ENCODE results near the gene GLTP. TPM values are rescaled to one million over a fixed set of nuclear protein-coding genes. Genes with fewer than 3 reads are reported as not detected.

Gene GLTP
- total RNA-seq, 1 donor from 2014 or later, result 27.1 TPM

DNA sequence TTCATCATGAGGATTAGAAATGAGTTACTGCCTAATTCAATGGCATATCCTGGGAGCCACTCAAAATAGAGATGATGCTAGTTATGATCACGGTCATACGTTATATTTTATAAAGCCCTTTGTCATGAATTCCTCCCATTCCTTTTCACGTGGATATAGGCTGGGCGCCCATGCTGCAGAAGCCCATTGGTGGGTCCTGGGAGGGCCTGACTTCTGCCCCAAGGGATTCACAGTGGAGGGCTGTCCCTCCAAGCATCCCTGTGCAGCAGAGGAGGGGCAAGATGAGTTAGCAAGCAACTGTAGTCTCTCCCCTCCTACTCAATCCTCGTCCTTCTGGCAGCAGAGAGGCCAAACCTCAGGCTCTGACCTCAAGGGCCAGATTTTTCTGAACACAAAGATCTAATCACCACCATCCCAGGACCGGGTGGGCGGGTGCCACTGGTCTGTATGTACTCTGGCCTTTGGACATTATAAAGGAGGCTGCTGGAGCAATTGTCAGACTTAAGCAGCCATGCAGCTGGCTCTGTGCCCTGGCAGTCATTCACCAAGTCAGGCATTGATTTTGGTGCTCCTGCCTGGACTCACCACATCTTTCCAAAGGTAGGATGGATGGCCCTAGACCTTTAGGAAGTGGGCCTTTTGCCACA, 8.6 kb downstream of the GLTP start:
- no peak overlapping the region for H3K27ac ChIP-seq (ENCODE audit: low read depth, low read length)
- no peak overlapping the region for H3K4me3 ChIP-seq (ENCODE audit: insufficient read depth, low read depth, low read length)
- TF ChIP-seq EZH2 (IDR thresholded peaks at IDR 0.05; ENCODE audit: insufficient read depth, low read length), result no peak
- TF ChIP-seq CTCF (IDR thresholded peaks at IDR 0.05; ENCODE audit: insufficient read depth, low read depth, low read length), result no peak
- Mint-ChIP-seq H3K4me3 (ENCODE audit: unreplicated experiment) (no peak overlapping the region), H3K4me1 (ENCODE audit: low read depth, unreplicated experiment) (peaks cover 13% of the 10 kb centered on the region), H3K27me3 (ENCODE audit: low read depth, unreplicated experiment) (no peaks in the 10 kb centered on the region), H3K27ac (ENCODE audit: unreplicated experiment) (no peak overlapping the region), H3K9me3 (ENCODE audit: unreplicated experiment) (no peaks in the 10 kb centered on the region), H3K36me3 (ENCODE audit: low read depth, unreplicated experiment) (no peaks in the 10 kb centered on the region)
- H3K36me3 ChIP-seq (ENCODE audit: insufficient read depth, low read length), result no peaks in the 10 kb centered on the region
- H3K4me2 ChIP-seq (ENCODE audit: low read length), result no peak overlapping the region
- FAIRE-seq (no peak), DNase-seq (ENCODE audit: low read depth) (no peak)
- no peak overlapping the region for H2AFZ ChIP-seq (ENCODE audit: low read depth, low read length)
- H3K9me3 ChIP-seq (ENCODE audit: insufficient read depth, low read depth, low read length), result no peaks in the 10 kb centered on the region
- H3K27me3 ChIP-seq (ENCODE audit: insufficient read depth, low read length), result no peaks in the 10 kb centered on the region
- no peak overlapping the region for H3K9ac ChIP-seq (ENCODE audit: low read length)
- peaks cover 16% of the 10 kb centered on the region for H3K4me1 ChIP-seq (ENCODE audit: insufficient read depth, low read length)
- H3K79me2 ChIP-seq (ENCODE audit: insufficient read depth, low read length), result peaks cover 65% of the 10 kb centered on the region
- H4K20me1 ChIP-seq (ENCODE audit: insufficient read depth, low read length), result peaks cover 75% of the 10 kb centered on the region

DNA sequence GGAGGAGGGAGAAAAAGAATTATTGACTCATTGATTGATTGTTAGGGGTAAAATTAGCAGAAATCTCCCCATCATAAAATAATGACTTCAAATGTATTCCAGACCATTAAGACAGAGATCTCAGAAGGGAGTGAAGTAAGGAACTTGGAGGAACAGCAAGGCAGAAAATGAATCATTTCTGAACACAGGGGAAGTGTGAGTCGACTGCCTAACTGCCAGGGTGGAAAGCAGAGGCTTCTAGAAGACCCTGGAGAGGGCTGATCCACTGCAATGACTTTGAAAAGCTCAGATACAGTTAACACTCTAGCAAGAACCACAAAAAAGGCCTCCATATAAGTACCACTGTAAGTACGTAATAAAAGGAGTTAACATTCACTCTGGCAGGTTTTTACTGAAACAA, 9.7 kb downstream of the GLTP start:
- peaks cover 64% of the 10 kb centered on the region for H3K79me2 ChIP-seq (ENCODE audit: insufficient read depth, low read length)
- H3K36me3 Mint-ChIP-seq (ENCODE audit: low read depth, unreplicated experiment), result no peaks in the 10 kb centered on the region

More for the DNA sequence above, 9.7 kb downstream of the GLTP start:
- Mint-ChIP-seq H3K27ac (ENCODE audit: unreplicated experiment) (peak overlapping the region; percentile 75), H3K9me3 (ENCODE audit: unreplicated experiment) (no peaks in the 10 kb centered on the region), H3K4me1 (ENCODE audit: low read depth, unreplicated experiment) (peaks cover 13% of the 10 kb centered on the region), H3K4me3 (ENCODE audit: unreplicated experiment) (no peak overlapping the region), H3K27me3 (ENCODE audit: low read depth, unreplicated experiment) (no peaks in the 10 kb centered on the region)
- DNase-seq (ENCODE audit: low read depth) (no peak), FAIRE-seq (no peak)
- TF ChIP-seq CTCF (IDR thresholded peaks at IDR 0.05; ENCODE audit: insufficient read depth, low read depth, low read length) (no peak), EZH2 (IDR thresholded peaks at IDR 0.05; ENCODE audit: insufficient read depth, low read length) (no peak)
- Histone ChIP-seq H4K20me1 (ENCODE audit: insufficient read depth, low read length) (peaks cover 74% of the 10 kb centered on the region), H3K4me2 (ENCODE audit: low read length) (no peak overlapping the region), H3K4me1 (ENCODE audit: insufficient read depth, low read length) (peaks cover 16% of the 10 kb centered on the region), H3K9ac (ENCODE audit: low read length) (no peak overlapping the region), H3K4me3 (ENCODE audit: insufficient read depth, low read depth, low read length) (no peak overlapping the region), H2AFZ (ENCODE audit: low read depth, low read length) (no peak overlapping the region), H3K9me3 (ENCODE audit: insufficient read depth, low read depth, low read length) (no peaks in the 10 kb centered on the region), H3K27ac (ENCODE audit: low read depth, low read length) (no peak overlapping the region), H3K36me3 (ENCODE audit: insufficient read depth, low read length) (no peaks in the 10 kb centered on the region), H3K27me3 (ENCODE audit: insufficient read depth, low read length) (no peaks in the 10 kb centered on the region)
